ENCODE data around the gene CD40LG.

CD40LG gene

GRCh38 chrX:136652822-136653723 lies 5.1 kb downstream of the CD40LG start:
- DNase-seq = no peak

- DNase-seq = no peak
These were observed 8.5 kb downstream of the CD40LG start for GRCh38 chrX:136656361-136656964.

GRCh38 chrX:136658151-136658550 lies 10.2 kb downstream of the CD40LG start:
- DNase-seq = no peak

- DNase-seq = no peak
These were observed 11.2 kb downstream of the CD40LG start for GRCh38 chrX:136659174-136659573.

GRCh38 chrX:136660896-136661295 lies 12.9 kb downstream of the CD40LG start:
- no peak for DNase-seq

GRCh38 chrX:136662104-136662503 lies 14.1 kb downstream of the CD40LG start:
- no peak for DNase-seq

- DNase-seq = no peak
These were observed 15.0 kb downstream of the CD40LG start for GRCh38 chrX:136662976-136663375.

GRCh38 chrX:136665258-136665900 lies 17.4 kb downstream of the CD40LG start:
- DNase-seq = no peak

- no peak for DNase-seq
These were observed 18.1 kb downstream of the CD40LG start for GRCh38 chrX:136666088-136666487.

- DNase-seq = no peak
These were observed 19.6 kb downstream of the CD40LG start for GRCh38 chrX:136667446-136668168.

- DNase-seq = no peak
These were observed 23.1 kb downstream of the CD40LG start for GRCh38 chrX:136671006-136671610.

- no peak for DNase-seq
These were observed 26.5 kb downstream of the CD40LG start for GRCh38 chrX:136674270-136674985.

- no peak for DNase-seq
These were observed 31.6 kb downstream of the CD40LG start for GRCh38 chrX:136679531-136679930.

GRCh38 chrX:136684120-136684519 lies 36.2 kb downstream of the CD40LG start:
- no peak for DNase-seq

GRCh38 chrX:136687457-136687856 lies 39.5 kb downstream of the CD40LG start:
- no peak for DNase-seq

GRCh38 chrX:136689436-136689835 lies 41.5 kb downstream of the CD40LG start:
- no peak for DNase-seq

- no peak for DNase-seq
These were observed 43.3 kb downstream of the CD40LG start for GRCh38 chrX:136691028-136691809.

- no peak for DNase-seq
These were observed 44.3 kb downstream of the CD40LG start for GRCh38 chrX:136692271-136692670.

- DNase-seq = no peak
These were observed 46.6 kb downstream of the CD40LG start for GRCh38 chrX:136694431-136695087.

- no peak for DNase-seq
These were observed 49.2 kb downstream of the CD40LG start for GRCh38 chrX:136697156-136697555.

GRCh38 chrX:136708348-136708747 lies 60.4 kb downstream of the CD40LG start:
- DNase-seq = no peak

Data from cerebellar nuclear complex (tissue), 1 donor.